GM19397 (cell line): ENCODE measurements around the gene LYRM2.

Experiments used
- ATAC-seq: cut with Tn5 transposase; IDR thresholded peaks from one replicate; pipeline ENCODE4 v1.9.1; 2021; ENCODE audit warnings: mild to moderate bottlenecking, moderate library complexity; ENCODE audit not compliant: unreplicated experiment

LYRM2 gene

DNA sequence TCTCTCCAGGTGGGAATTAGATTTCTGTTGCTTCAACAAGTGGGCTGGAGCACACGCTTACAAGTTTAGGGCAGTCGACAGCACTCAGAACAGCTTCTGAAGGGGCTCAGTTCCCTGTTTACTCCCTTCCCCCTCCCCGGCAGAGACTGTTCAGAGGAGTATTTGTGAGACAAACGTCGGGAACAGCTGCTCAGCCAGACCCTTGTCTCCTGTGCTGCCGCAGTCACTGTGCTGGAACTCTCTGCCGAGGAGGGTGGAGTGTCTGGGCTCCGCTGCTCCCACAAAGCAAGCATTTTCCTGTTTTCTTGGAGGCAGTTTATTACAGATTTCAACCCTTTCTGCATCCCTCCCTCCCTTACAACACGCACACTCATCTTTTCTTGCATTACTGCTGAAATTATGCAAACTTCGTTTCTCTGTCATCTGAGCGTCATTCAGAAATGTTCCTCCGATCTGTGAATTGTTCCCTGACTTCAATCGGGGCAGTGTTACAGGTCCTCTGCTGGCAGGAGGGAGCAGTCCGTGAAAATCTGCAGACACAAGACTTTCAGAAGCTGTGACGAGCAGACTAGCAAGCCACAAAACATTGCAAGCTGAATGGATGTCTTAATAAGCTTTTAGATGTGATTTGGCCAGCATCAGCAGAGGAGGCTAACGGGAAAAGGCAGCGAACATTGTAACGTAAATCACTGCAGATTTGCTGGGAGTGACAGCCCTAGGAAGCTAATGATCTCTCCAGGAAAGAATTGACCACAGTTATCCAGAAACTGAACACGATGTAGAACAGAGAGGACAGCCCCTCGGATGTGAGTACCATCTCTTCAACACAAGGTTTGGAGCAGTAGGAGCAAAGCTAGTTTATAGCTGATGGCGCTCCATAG lies 76.2 kb downstream of the LYRM2 start:
- ATAC-seq = no peak

DNA sequence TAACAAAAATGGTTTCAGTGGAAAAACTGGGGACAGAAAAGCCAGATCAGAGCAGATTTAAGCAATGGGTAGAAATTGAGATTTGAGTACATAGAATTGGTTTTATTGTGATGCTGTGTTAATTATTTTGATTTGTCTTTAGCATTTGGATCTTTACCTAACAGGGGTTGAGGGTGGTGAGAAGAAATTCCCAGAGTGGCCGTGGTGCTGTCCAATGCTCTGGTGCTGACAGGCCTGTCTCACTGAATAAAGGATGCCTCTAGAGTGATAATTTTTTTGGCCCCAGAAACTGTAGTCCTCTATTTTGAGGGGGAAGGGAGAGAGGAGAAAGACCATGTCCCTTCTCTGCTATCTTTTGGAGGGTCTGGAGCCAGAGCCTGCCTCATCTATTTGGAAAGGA lies 79.1 kb downstream of the LYRM2 start:
- ATAC-seq = no peak

DNA sequence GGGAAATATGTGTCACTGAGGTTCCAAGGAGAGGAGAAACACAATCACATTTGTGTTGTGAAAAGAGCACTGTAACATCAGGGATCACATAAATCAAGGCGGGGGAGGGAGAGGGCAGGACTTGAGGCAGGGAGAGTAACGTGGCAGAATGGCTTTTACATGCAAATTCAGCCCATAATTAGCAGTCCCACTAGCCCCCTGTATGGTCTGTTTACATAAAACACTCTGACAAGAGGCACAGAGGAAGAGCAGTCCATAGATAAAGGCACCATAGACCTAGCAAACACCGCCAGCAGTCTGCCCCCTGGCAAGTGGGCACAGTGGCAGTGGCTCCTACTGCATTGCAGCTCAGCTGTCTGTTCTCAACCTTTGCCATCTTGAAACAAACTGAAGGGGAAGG lies 82.7 kb downstream of the LYRM2 start:
- no peak for ATAC-seq

DNA sequence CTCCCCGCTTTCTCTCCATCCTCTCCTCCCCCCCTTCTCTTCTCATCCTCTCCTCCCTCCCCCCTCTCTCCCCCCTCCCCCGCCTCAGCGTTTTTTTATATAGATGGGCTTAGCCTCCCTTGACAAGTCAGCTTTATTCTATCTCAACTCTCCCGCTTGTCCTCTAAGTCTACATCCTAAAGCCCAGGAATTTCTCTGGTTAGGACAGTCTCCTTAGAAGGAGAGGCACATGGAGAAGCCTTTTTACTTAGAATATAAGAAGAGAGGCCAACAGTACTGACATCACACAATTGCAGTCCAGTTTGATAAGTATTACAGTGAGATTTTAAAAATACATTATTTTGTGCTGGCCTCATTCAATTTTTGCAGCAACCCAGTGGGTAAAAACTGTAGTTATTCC lies 83.5 kb downstream of the LYRM2 start:
- no peak for ATAC-seq

DNA sequence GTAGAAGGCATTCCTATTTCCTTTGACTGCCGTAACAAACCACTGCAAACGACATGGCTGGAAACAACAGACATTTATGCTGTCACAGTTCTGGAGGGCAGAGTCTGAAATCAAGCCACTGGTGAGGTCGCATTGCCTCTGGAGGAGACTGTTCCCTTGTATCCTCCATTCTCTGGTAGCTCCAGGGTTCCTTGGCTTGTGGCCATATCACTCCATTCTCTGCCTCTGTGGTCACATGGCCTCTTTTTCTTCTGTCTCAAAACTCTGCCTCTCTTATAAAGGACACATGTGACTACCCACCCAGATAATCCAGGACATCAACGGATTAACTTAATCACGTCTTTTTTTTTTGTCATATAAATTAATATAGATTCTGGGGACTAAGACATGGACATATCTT lies 84.4 kb downstream of the LYRM2 start:
- no peak for ATAC-seq

DNA sequence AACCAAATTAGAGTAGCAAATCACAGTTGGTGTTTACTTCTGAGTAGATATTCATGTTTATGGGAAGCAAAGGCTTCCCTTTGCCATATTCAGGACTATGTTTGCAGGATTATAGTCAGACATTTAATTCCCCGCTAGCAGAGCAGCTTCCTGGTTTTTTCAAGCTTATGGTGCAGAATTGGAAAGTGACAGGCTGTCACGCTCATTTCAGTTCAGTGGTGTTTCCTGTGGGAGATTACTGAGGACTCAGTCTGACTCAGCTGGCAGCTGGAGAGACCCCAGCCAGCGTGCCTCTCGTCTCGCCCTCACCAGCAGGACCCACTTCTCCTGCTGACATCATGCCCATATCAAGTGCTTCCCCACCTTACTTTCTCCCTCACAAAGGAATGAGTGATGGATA lies 85.1 kb downstream of the LYRM2 start:
- ATAC-seq = no peak

DNA sequence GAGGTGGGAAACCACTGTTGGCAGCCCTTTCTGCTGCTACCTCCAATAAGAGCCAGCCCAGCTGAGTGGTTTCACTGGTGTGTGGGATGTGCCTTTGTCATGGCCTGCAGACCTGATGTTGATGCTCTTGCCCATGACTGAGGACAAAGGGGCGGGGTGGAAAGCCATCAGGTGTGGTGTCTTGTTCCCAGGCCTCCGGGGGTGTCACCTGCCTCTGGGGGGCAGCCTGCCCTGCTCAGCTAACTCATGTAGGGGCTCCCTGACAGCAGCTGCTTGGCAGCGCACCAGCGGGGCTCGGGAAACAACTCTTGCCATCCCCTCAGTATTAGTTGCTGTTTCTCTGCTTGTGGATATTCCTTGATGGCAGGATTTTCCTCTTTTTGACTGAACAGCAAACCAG lies 91.3 kb downstream of the LYRM2 start:
- no peak for ATAC-seq

DNA sequence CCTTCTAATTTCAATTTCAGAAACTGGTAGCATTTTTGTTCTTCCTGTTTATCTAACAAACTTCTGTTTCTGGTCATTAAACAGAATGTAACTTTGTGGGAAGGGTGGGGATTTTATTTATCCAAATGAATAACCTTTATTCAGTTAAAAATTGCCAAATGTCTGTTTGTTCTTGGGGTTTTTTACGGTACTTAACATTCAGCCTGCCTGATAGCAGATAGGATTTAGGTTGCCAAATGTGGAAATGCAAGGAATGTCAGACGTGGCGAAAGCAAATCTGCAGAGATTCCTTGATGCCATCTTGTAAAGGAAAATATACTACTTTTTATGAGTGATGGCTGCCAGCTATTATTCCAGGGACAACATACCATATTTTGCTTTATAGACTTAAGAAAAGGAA lies 95.7 kb downstream of the LYRM2 start:
- ATAC-seq = peak; percentile 21

DNA sequence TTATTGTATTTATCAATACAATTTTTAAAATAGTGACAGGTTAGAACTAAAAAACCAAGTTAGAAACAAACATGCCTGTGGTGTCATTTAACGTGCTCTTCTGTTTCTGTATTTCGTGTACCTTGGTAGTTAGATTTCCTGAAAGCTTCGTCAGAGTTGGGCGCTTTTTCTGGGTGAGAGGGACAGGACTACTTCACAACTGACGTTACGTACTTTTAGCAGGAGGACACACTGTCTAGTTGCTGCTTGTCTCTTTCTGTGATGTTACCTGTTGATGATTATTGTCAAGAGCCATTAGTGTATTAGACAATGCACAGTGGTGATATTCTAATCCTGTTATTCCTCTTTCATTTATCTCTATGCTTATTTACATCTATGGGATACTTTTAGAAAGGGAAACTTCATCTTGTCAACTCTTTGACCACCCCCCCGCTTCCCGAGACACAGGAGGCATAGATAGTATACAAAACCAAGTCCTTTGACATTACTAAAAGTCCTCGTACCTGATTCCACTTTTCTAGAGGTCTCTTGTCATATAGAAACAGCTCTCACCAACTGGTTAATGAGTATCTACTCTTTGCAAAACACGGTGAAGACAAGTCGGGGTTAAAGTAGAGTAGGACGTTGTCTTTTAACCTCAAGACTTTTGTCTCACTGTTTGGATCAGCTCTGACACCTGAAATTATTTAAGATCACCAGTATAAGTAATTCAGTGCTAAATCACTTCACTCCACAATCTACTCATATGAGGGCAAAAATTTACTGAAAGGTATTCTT lies 96.3 kb downstream of the LYRM2 start:
- ATAC-seq = peak; percentile 81

DNA sequence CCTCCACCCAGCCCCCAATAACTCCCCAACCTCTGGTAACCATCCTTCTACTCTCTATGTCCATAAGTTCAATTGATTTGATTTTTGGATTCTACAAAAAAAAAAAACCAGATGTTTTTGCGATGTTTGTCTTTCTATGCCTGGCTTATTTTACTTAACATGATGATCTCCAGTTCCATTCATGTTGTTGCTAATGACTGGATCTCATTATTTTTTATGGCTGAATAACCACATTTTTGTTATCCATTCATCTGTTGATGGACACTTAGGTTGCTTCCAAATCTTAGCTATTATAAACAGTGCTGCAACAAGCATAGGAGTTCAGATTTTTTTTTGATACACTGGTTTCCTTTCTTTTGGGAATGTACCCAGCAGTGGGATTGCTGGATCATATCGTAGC lies 98.8 kb downstream of the LYRM2 start:
- no peak for ATAC-seq

DNA sequence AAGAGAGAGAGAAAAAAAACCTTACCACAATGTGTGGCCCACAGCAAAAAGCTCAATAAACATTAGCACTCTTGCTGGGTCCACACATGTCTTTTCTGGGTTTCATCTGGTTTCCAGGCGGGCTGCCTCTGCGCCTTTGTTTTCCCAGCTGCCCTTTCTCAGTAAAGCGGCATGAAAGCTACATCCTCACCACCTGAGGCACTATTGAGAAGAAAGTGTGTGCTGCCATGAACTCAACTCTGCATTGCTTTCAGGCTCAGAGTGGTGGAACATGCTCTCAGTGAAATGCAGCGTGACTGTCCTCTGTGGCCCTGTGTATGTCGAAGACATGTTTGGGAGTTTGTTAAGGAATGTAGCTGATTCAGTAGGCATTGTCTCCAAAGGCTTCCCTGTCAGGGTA lies 102.3 kb downstream of the LYRM2 start:
- no peak for ATAC-seq

DNA sequence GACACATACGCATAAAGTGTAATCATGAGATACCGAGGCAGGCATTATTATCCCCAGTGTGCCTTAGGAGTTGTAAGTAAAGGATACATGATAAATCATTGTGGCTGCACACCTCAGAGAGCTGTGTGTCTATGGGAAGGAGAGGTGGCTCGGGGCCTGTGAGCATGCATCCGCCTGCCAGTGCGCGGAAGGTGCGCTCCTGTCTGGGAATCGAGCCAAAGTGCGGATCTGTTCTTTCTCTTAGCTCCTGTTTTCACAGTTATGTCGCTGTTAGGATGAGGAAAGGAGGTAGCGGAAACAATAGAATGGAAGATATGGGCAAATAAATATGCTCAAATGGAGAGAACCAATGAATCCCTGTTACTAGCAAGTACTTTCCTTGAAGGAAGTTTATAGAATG lies 107.6 kb downstream of the LYRM2 start:
- ATAC-seq = no peak

DNA sequence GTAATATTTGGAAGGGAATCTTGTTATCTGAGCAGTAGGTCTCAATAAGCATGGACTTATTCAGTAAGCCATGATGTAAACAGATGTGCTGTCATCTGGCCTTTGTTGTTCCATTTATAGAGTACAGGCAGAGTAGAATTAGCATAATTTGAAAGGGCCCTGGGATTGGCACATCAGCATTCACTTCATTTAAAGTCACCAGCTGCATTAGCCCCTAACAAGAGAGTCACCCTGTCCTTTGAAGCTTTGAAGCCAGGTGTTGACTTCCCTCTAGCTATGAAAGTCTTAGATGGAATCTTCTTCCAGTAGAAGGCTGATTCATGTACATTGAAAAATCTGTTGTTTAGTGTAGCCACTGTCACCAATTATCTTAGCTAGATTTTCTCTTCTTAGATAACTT lies 109.7 kb downstream of the LYRM2 start:
- no peak for ATAC-seq

DNA sequence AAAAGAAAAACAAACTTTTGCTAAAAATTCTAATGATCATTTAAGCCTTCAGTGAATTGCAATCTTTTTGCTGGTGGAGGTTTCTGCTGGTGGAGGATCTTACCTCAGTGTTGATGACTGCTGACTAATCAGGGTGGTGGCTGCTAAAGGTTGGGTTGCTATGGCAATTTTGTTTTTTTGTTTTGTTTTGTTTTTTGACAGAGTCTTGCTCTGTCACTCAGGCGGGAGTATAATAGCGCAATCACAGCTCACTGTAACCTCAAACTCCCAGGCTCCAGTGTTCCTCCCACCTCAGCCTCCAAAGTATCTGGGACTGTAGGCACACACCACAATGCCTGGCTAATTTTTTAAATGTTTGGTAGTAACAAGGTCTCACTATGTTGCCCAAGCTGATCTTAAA lies 110.9 kb downstream of the LYRM2 start:
- no peak for ATAC-seq

DNA sequence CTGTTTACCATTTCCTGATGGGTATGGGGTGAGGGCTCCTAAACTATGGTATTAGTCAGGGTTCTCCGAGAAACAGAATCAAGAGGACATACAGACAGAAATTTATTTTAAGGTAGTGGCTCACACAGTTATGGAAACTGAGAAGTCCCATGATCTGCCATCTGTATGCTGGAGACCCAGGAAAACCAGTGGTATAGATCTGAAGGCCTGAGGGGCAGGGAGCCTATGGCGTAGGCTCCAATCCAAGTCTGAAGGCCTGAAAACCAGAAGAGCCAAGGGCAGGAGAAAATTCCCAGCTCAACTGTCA lies 112.0 kb downstream of the LYRM2 start:
- ATAC-seq = no peak

DNA sequence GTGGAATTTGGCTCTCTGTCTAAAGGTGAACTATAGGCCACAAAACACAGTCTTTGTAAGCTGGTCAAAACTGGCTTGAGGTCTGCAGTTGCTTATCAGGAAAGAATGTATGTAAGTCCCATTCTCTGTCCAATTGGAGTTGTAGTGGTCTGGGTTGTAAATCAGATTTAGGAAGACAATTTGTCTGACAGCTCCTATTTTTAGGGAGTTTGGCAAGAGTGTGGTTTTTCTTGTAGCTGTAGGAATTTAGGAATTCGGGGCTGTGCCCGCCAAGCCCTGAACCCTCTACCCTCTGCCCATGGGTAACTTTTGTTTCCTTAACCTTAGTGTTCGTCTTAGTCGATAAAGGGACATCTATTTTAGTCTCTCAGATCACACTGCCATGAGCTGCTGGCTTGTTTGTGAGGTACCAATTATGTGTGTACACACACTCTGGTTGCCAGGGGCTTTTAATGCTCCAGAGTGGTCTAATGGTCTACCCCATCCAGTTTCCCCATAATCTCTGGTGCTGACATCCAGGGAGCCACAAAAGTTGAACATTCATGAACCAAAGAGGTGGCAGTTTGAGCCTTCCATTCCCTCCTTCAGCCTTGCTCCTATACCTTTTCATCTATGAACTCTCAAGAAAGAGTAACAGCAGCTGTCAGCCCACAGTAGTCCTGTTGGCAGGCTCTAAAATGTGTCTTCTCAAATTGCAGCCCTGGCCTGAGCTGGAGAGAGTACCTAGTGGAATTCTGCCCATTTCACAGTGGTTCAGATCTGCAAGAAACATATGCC lies 112.6 kb downstream of the LYRM2 start:
- no peak for ATAC-seq

DNA sequence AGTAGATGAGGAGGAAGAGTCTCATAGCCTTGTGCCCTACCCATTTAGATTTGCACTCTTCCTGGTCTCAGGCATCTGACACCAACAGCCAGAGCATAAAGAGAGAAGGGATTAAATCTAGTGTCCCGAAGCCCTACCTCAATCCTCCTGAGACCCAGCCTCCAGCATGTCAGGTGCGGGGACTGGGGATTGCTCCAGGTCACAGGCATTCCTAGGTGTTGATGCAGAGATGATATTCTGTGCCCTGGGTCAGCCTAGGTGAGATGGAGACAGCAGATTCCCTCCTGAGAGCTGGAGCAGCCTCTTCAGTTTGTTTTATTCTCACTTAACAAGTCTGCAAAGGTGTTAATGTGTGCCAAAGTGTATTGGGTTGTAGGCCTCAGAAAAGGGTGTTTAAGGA lies 115.8 kb downstream of the LYRM2 start:
- no peak for ATAC-seq

DNA sequence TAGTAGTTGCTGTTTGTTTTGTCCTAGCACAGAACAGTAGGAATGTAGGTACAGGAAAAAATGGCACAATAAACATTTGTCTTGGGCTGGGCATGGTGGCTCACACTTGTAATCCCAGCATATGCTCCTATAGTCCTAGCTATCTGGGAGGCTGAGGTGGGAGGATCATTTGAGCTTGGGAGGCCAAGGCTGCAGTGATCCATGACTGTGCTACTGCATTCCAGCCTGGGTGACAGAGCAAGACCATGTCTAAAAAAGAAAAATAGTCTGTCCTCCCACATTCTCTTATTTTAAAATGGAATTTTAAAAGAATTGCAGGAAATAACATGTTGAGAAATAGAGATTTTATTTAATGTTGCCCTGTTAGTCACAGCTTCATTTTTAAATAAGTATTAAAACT lies 117.8 kb downstream of the LYRM2 start:
- no peak for ATAC-seq

DNA sequence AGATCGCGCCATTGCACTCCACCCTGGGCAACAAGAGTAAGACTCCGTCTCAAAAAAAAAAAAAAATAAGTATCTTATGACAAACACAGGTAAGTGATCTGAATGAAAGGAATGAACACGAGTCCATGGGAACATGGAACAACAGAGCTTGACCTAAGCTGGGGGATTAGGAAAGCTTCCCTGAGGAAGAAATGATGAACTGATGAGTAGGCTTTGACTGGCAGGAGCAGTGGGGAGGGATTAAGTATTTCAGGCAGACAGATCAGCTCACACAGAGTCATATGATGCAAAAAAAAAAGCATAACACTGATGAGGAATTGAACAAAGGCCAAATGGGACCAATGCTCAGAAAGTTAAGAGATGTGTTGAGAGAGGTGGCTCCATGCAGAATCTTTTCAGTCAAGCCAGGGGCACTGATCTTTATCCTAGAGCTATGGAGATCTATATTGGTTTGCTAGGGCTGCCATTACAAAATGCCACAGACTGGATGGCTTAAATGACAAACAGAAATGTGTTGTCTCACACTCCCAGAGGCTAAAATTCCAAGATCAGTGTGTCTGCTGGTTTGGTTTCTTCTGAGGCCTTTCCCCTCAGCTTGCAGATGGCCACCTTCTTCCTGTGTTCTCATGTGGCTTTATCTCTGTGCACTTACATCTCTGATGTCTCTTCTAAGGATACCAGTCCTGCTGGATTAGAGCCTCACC lies 120.0 kb downstream of the LYRM2 start:
- no peak for ATAC-seq
